ENCODE measurements around the gene RBFOX2. TPM values are rescaled to one million over a fixed set of nuclear protein-coding genes. Genes with fewer than 3 reads are reported as not detected.
"Not testable (repeated sequence)": the region's sequence is repeated elsewhere in the genome, so short reads cannot be mapped to it uniquely, and the experiment has no call there.

RBFOX2 gene
- total RNA-seq, 1 donor from 2014 or later = 64.1 TPM

GRCh38 chr22:36064358-36064757 lies 35.7 kb upstream of the RBFOX2 start:
- Histone ChIP-seq H3K27ac (no peak overlapping the region), H3K4me3 (no peak overlapping the region), H3K9me3 (no peaks in the 10 kb centered on the region), H3K36me3 (no peaks in the 10 kb centered on the region), H3K4me1 (peaks cover 5% of the 10 kb centered on the region), H3K27me3 (no peaks in the 10 kb centered on the region)
- ATAC-seq (no peak), DNase-seq (no peak)
- intact Hi-C loops (cut with DNase I) = no loop called here
- TF ChIP-seq CTCF (IDR thresholded peaks at IDR 0.05) = no peak

- intact Hi-C loops (cut with DNase I) = no loop called here
- no peak for ATAC-seq
- DNase-seq = no peak
- no peak overlapping the region for H3K4me3 ChIP-seq
- no peak for TF ChIP-seq CTCF (IDR thresholded peaks at IDR 0.05)
- no peaks in the 10 kb centered on the region for H3K36me3 ChIP-seq
- H3K27ac ChIP-seq = no peak overlapping the region
- no peaks in the 10 kb centered on the region for H3K27me3 ChIP-seq
- no peaks in the 10 kb centered on the region for H3K4me1 ChIP-seq
- H3K9me3 ChIP-seq = no peaks in the 10 kb centered on the region
Measured at GRCh38 chr22:36056980-36057379, 28.4 kb upstream of the RBFOX2 start.

GRCh38 chr22:36055376-36056295 lies 27.0 kb upstream of the RBFOX2 start:
- no peaks in the 10 kb centered on the region for H3K36me3 ChIP-seq
- TF ChIP-seq CTCF (IDR thresholded peaks at IDR 0.05) = no peak
- H3K27ac ChIP-seq = no peak overlapping the region
- ATAC-seq (no peak), DNase-seq (no peak)
- H3K4me3 ChIP-seq = no peak overlapping the region
- intact Hi-C loops (cut with DNase I) = no loop called here
- H3K4me1 ChIP-seq = no peaks in the 10 kb centered on the region
- H3K9me3 ChIP-seq = no peaks in the 10 kb centered on the region
- no peaks in the 10 kb centered on the region for H3K27me3 ChIP-seq

GRCh38 chr22:36054446-36054845 lies 25.8 kb upstream of the RBFOX2 start:
- H3K36me3 ChIP-seq; H3K4me3 ChIP-seq; H3K9me3 ChIP-seq; H3K4me1 ChIP-seq; H3K27ac ChIP-seq; ATAC-seq; intact Hi-C loops (cut with DNase I); DNase-seq; H3K27me3 ChIP-seq: not testable (repeated sequence)

- DNase-seq (no peak), ATAC-seq (no peak)
- H3K27me3 ChIP-seq = no peaks in the 10 kb centered on the region
- no peaks in the 10 kb centered on the region for H3K4me1 ChIP-seq
- H3K27ac ChIP-seq = no peak overlapping the region
- H3K4me3 ChIP-seq = no peak overlapping the region
- no peak for TF ChIP-seq CTCF (IDR thresholded peaks at IDR 0.05)
- H3K9me3 ChIP-seq = no peaks in the 10 kb centered on the region
- no peaks in the 10 kb centered on the region for H3K36me3 ChIP-seq
- intact Hi-C loops (cut with DNase I) = no loop called here
Measured at GRCh38 chr22:36053242-36054147, 24.9 kb upstream of the RBFOX2 start.

- Histone ChIP-seq H3K27ac (no peak overlapping the region), H3K27me3 (no peaks in the 10 kb centered on the region), H3K36me3 (no peaks in the 10 kb centered on the region), H3K4me3 (no peak overlapping the region), H3K4me1 (no peaks in the 10 kb centered on the region), H3K9me3 (no peaks in the 10 kb centered on the region)
- no peak for TF ChIP-seq CTCF (IDR thresholded peaks at IDR 0.05)
- DNase-seq = no peak
- intact Hi-C loops (cut with DNase I) = no loop called here
- ATAC-seq = peak; percentile 64
Measured at GRCh38 chr22:36052505-36052941, 23.9 kb upstream of the RBFOX2 start.

All from upper lobe of right lung (tissue), 1 donor.